Uterus (tissue), 2 donors: Measurements from ENCODE around the gene PKM.

Source experiments
- CTCF ChIP-seq, 4 experiments: fragments of 200-600 bp in 2 of 4; fragments of 450-650 bp in 2 of 4; sonication (generic) in 2 of 4; IDR thresholded peaks; one replicate each; pipeline ENCODE4 v1.5.1; 2016 to 2019; ENCODE audit warnings: antibody characterized with exemption in 4 of 4, mild to moderate bottlenecking in 2 of 4, moderate library complexity in 1 of 4
- POLR2A ChIP-seq, 2 donors: fragments of 450-650 bp; IDR thresholded peaks; one replicate each; pipeline ENCODE4 v1.6.1; 2016; ENCODE audit warnings: antibody characterized with exemption in 2 of 2, mild to moderate bottlenecking in 1 of 2, moderate library complexity in 1 of 2

- TF ChIP-seq CTCF (IDR thresholded peaks at IDR 0.05), result no peak
- TF ChIP-seq POLR2A (IDR thresholded peaks at IDR 0.05), result no peak
These were observed 4.3 kb upstream of the PKM start for GRCh38 chr15:72235298-72235697.
